Measurements from ENCODE around the gene CALM3.

DNA sequence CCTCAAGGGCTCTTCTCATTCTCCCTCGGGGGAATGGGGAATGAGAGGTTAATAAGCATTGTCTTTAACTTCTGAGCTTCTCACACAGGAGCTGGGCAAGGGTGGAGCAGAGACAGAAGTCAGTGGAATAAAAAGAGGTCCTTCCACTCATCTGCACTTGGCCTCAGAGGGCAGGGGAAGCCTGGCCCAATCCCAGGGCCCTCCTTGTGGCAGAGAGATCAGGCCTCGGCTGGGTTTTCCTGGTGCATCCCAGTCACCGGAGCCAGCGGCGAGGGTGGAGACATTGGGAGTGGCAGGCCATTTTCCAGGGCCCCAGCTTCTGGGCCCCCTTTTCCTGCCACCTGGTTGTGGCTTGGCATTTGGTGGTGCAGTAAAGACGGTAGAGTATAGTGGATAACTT is 10.6 kb downstream of the CALM3 start:
- TF ChIP-seq, protein P1, sequence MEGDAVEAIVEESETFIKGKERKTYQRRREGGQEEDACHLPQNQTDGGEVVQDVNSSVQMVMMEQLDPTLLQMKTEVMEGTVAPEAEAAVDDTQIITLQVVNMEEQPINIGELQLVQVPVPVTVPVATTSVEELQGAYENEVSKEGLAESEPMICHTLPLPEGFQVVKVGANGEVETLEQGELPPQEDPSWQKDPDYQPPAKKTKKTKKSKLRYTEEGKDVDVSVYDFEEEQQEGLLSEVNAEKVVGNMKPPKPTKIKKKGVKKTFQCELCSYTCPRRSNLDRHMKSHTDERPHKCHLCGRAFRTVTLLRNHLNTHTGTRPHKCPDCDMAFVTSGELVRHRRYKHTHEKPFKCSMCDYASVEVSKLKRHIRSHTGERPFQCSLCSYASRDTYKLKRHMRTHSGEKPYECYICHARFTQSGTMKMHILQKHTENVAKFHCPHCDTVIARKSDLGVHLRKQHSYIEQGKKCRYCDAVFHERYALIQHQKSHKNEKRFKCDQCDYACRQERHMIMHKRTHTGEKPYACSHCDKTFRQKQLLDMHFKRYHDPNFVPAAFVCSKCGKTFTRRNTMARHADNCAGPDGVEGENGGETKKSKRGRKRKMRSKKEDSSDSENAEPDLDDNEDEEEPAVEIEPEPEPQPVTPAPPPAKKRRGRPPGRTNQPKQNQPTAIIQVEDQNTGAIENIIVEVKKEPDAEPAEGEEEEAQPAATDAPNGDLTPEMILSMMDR (IDR thresholded peaks at IDR 0.05; ENCODE audit: poor library complexity, severe bottlenecking): no peak
- TF ChIP-seq SMC3 (conservative IDR thresholded peaks at IDR 0.05; ENCODE audit: poor library complexity) (no peak), EZH2 (IDR thresholded peaks at IDR 0.05; ENCODE audit: borderline replicate concordance, insufficient read depth, low read length, poor library complexity, severe bottlenecking) (no peak)
